ENCODE results near the gene FRAS1.

The FRAS1 gene

DNA sequence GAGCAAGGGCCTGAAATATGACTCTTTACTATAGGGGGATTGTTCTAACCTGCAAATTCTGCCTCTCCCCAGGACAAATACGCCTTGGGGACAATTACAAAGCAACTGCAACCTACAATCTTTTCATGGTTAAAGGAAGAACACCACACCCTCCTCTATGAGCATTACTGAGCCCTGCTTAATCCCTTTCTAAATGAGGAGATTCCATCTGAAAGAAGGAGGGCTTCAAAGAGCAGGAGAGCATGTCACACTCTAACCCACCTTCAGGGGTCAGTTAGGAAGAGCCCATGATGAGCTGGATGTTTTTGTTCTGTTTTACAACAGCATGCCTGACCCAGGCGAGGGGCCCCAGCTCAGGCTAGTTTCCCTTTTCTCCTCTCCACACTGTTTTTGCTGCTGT, 360.5 kb downstream of the FRAS1 start:
- FAIRE-seq (no peak), DNase-seq (ENCODE audit: insufficient read length, low spot score) (no peak)
- TF ChIP-seq CTCF (IDR thresholded peaks at IDR 0.05; ENCODE audit: insufficient read depth, missing control alignments), result no peak

GRCh38 chr4:78418406-78418805, 361.3 kb downstream of the FRAS1 start:
- FAIRE-seq, result no peak
- no peak for DNase-seq (ENCODE audit: insufficient read length, low spot score)
- no peak for TF ChIP-seq CTCF (IDR thresholded peaks at IDR 0.05; ENCODE audit: insufficient read depth, missing control alignments)

DNA sequence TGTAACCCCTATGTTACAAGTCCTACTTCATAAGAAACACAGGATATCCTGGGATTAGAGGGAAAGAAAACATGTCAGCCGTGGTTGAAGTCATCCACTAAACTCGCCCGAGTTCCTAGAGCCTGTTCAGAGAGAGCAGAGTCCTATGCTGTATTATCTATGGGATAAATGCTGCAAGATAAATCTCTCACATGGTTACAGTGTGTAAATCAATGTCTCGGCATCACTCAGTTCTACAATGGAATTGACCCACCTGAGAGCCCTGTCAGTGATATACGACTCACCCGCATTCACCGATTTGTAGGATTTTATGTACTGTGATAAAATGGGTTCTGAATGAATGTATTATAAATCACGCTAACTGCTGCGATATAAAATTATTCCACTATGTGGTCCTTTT, 366.7 kb downstream of the FRAS1 start:
- TF ChIP-seq CTCF (IDR thresholded peaks at IDR 0.05; ENCODE audit: insufficient read depth, missing control alignments), result no peak
- DNase-seq (ENCODE audit: insufficient read length, low spot score), result no peak
- no peak for FAIRE-seq

GRCh38 chr4:78424461-78424860, 367.3 kb downstream of the FRAS1 start:
- DNase-seq (ENCODE audit: insufficient read length, low spot score) (no peak), FAIRE-seq (no peak)
- no peak for TF ChIP-seq CTCF (IDR thresholded peaks at IDR 0.05; ENCODE audit: insufficient read depth, missing control alignments)

DNA sequence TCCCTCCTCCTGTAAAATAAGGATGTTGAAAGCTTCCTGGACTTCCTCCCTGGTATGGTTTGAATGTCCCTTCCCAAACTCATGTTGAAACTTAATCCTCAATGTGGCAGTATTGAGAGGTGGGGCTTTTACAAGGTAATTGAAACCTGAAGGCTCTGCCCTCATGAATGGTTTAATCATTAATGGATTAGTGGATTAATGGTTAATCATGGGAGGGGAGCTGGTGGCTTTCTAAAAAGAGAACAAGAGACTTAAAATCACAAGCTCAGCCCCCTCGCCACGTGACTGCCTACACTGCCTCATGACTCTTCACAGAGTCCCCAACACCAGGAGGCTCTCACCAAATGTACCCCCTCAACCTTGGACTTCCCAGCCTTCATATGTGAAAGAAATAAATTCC, 369.8 kb downstream of the FRAS1 start:
- no peak for TF ChIP-seq CTCF (IDR thresholded peaks at IDR 0.05; ENCODE audit: insufficient read depth, missing control alignments)
- FAIRE-seq, result no peak
- no peak for DNase-seq (ENCODE audit: insufficient read length, low spot score)

DNA sequence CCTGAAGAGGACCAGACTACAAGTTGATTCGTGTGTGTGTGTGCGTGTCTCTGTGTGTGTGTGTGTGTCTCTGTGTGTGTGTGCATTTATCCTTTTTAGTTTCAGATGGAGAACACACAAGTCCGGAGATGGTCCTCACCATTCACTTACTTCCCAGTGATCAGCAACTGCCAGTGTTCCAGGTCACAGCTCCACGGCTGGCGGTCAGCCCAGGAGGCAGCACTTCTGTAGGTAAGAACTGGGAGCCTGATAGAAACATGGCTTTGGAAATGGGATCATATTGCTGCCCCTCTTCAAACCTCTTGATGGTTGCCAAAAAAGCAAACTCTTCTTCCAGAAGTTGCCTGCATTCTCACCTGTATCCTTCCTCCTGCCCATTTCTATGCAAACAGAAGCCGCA, 371.9 kb downstream of the FRAS1 start:
- FAIRE-seq (no peak), DNase-seq (ENCODE audit: insufficient read length, low spot score) (no peak)
- TF ChIP-seq CTCF (IDR thresholded peaks at IDR 0.05; ENCODE audit: insufficient read depth, missing control alignments), result no peak

DNA sequence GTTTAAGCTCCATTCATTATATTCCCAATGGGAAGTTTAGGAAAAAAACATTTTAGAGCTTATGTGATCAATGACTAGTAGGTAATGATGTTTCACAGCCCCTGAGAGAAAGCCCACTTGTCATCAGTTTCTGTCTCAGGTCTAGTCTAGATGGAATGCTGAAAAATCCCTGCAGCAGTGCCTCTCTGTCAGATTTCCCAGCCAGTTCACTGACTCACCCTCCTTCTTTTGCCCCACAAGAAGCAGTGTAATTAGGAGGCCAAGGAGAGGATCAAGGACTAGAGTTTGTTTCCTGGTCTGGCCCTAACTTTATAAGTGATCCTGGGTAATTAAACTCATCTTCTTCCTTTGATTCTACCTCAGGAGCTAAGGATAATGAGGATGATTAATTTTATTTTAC, 375.8 kb downstream of the FRAS1 start:
- FAIRE-seq (no peak), DNase-seq (ENCODE audit: insufficient read length, low spot score) (no peak)
- TF ChIP-seq CTCF (IDR thresholded peaks at IDR 0.05; ENCODE audit: insufficient read depth, missing control alignments), result no peak

Measured in D721Med (cell line).